ENCODE results near the gene PSAT1.

PSAT1 gene

DNA sequence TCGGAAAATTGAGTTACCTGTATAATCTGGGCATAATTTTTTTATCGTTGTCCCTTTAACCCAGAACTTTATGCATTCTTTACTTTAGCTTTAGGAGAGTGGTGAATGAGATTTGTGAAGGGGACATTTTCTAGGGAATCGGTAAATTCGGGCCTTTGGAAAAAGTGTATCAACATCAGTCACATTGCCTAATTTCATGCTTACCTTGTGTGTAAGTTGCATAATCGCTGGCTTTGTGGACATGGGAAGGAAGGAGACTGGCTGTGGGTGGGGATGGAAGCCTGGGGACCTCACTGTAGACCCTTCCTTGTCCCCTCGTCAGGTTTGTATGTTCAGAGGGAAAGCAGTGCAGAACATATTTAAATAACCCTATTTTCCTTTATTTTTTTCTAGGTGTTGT lies 3.3 kb downstream of the PSAT1 start:
- H3K4ac ChIP-seq (ENCODE audit: low read depth, low read length), result no peak overlapping the region
- no peak overlapping the region for H3K4me3 ChIP-seq (ENCODE audit: low read depth, low read length)
- no peak overlapping the region for H4K8ac ChIP-seq (ENCODE audit: low read depth, low read length)
- H4K12ac ChIP-seq (ENCODE audit: low read depth, low read length), result no peak overlapping the region
- H3K18ac ChIP-seq (ENCODE audit: low read length), result no peak overlapping the region
- H2BK5ac ChIP-seq (ENCODE audit: low read depth, low read length, poor library complexity), result no peak overlapping the region
- H3K4me2 ChIP-seq (ENCODE audit: low read length), result no peak overlapping the region
- peaks cover 0 to 9% of the 10 kb centered on the region in 2 experiments for H3K4me1 ChIP-seq (ENCODE audit: control insufficient read depth in 1 of 2, insufficient read depth in 2 of 2, low read length in 2 of 2)
- H3K79me2 ChIP-seq (ENCODE audit: control insufficient read depth, insufficient read depth, low read length, poor library complexity), result peaks cover 8% of the 10 kb centered on the region
- H2AFZ ChIP-seq (ENCODE audit: insufficient read depth, low read length, poor library complexity), result no peak overlapping the region
- peaks cover 2% of the 10 kb centered on the region in 2 experiments for H3K36me3 ChIP-seq (ENCODE audit: control insufficient read depth in 1 of 2, insufficient read depth in 2 of 2, low read length in 2 of 2)
- H3K14ac ChIP-seq (ENCODE audit: low read length), result no peak overlapping the region
- WGBS (ENCODE audit: extremely low coverage, insufficient coverage, insufficient read length), result no CpG with 5 or more reads among the region's 6 CpGs
- no peak overlapping the region for H2AK5ac ChIP-seq (ENCODE audit: low read length)
- H3K79me1 ChIP-seq (ENCODE audit: low read length), result peaks cover 12% of the 10 kb centered on the region
- no peak overlapping the region for H2BK120ac ChIP-seq (ENCODE audit: insufficient read depth, low read length, poor library complexity)
- no peak overlapping the region for H3K23ac ChIP-seq (ENCODE audit: low read length)
- H4K91ac ChIP-seq (ENCODE audit: low read depth, low read length), result no peak overlapping the region
- no peaks in the 10 kb centered on the region for H3K9me3 ChIP-seq (ENCODE audit: insufficient read depth, low read depth, low read length)
- H3K9ac ChIP-seq (ENCODE audit: low read length), result no peak overlapping the region
- H3K27ac ChIP-seq (ENCODE audit: low read depth, low read length), result no peak overlapping the region
- no peaks in the 10 kb centered on the region for H3K27me3 ChIP-seq (ENCODE audit: insufficient read depth, low read length)
- no peak overlapping the region for H2BK12ac ChIP-seq (ENCODE audit: low read length)
- no peak for DNase-seq

GRCh38 chr9:78301466-78301865 lies 4.5 kb downstream of the PSAT1 start:
- no peak for DNase-seq
- Histone ChIP-seq H2AK5ac (ENCODE audit: low read length) (no peak overlapping the region), H4K8ac (ENCODE audit: low read depth, low read length) (no peak overlapping the region), H3K9ac (ENCODE audit: low read length) (no peak overlapping the region), H3K4ac (ENCODE audit: low read depth, low read length) (no peak overlapping the region), H3K4me3 (ENCODE audit: low read depth, low read length) (no peak overlapping the region), H2BK5ac (ENCODE audit: low read depth, low read length, poor library complexity) (no peak overlapping the region), H3K79me1 (ENCODE audit: low read length) (peaks cover 7% of the 10 kb centered on the region), H2BK12ac (ENCODE audit: low read length) (no peak overlapping the region), H3K36me3 (ENCODE audit: control insufficient read depth in 1 of 2, insufficient read depth in 2 of 2, low read length in 2 of 2) (peaks cover 6 to 9% of the 10 kb centered on the region in 2 experiments), H4K91ac (ENCODE audit: low read depth, low read length) (no peak overlapping the region), H4K12ac (ENCODE audit: low read depth, low read length) (no peak overlapping the region), H3K4me2 (ENCODE audit: low read length) (no peak overlapping the region), H2BK120ac (ENCODE audit: insufficient read depth, low read length, poor library complexity) (no peak overlapping the region), H3K79me2 (ENCODE audit: control insufficient read depth, insufficient read depth, low read length, poor library complexity) (peaks cover 8% of the 10 kb centered on the region), H3K14ac (ENCODE audit: low read length) (no peak overlapping the region), H3K23ac (ENCODE audit: low read length) (no peak overlapping the region), H3K27ac (ENCODE audit: low read depth, low read length) (no peak overlapping the region), H3K18ac (ENCODE audit: low read length) (no peak overlapping the region), H2AFZ (ENCODE audit: insufficient read depth, low read length, poor library complexity) (no peak overlapping the region), H3K9me3 (ENCODE audit: insufficient read depth, low read depth, low read length) (no peaks in the 10 kb centered on the region), H3K27me3 (ENCODE audit: insufficient read depth, low read length) (no peaks in the 10 kb centered on the region), H3K4me1 (ENCODE audit: control insufficient read depth in 1 of 2, insufficient read depth in 2 of 2, low read length in 2 of 2) (peaks cover 0 to 5% of the 10 kb centered on the region in 2 experiments)
- WGBS (ENCODE audit: extremely low coverage, insufficient coverage, insufficient read length), result no CpG with 5 or more reads among the region's 2 CpGs

DNA sequence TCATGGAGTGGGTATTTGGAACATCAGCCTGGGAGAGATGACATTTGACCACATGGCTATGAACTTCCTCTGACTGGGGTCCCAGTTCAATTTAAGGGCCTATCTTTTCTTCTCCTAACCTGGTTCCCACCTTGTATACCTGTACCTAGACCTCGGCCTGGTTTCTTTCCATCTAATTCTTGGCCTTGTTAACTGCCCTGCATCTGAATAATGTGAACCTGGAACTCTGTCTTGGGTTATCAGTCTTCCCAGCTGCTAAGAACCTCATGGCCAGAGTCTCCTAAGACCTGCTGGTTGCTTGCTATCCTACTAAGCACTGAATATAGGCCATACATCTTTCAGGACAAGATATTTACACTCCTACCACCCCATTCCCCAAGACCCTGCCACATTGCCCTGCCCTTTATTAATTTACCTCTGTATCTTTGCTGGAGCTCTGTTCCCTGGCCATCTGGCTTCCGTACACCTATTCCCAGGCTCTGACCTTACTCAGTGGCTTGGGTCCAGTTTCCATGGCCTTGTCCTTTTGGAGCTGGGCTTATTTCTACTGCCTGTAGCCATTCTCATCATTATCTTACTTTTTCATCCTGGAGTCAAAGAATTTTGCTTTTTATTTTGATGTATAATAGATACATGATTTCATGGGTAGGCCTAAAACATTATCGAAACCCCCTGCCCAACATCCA lies 6.6 kb downstream of the PSAT1 start:
- peaks cover 6 to 16% of the 10 kb centered on the region in 2 experiments for H3K36me3 ChIP-seq (ENCODE audit: control insufficient read depth in 1 of 2, insufficient read depth in 2 of 2, low read length in 2 of 2)
- H3K4me1 ChIP-seq (ENCODE audit: control insufficient read depth in 1 of 2, insufficient read depth in 2 of 2, low read length in 2 of 2), result no peaks in the 10 kb centered on the region
- H2BK5ac ChIP-seq (ENCODE audit: low read depth, low read length, poor library complexity), result no peak overlapping the region
- no peaks in the 10 kb centered on the region for H3K9me3 ChIP-seq (ENCODE audit: insufficient read depth, low read depth, low read length)
- no peak overlapping the region for H4K12ac ChIP-seq (ENCODE audit: low read depth, low read length)
- H3K9ac ChIP-seq (ENCODE audit: low read length), result no peak overlapping the region
- no peak overlapping the region for H3K23ac ChIP-seq (ENCODE audit: low read length)
- H3K4me2 ChIP-seq (ENCODE audit: low read length), result no peak overlapping the region
- no peaks in the 10 kb centered on the region for H3K79me1 ChIP-seq (ENCODE audit: low read length)
- no peak overlapping the region for H2AK5ac ChIP-seq (ENCODE audit: low read length)
- H3K4me3 ChIP-seq (ENCODE audit: low read depth, low read length), result no peak overlapping the region
- H3K27ac ChIP-seq (ENCODE audit: low read depth, low read length), result no peak overlapping the region
- no peak overlapping the region for H4K8ac ChIP-seq (ENCODE audit: low read depth, low read length)
- WGBS (ENCODE audit: extremely low coverage, insufficient coverage, insufficient read length), result no CpG with 5 or more reads among the region's 3 CpGs
- H3K18ac ChIP-seq (ENCODE audit: low read length), result no peak overlapping the region
- H2AFZ ChIP-seq (ENCODE audit: insufficient read depth, low read length, poor library complexity), result no peak overlapping the region
- no peak overlapping the region for H4K91ac ChIP-seq (ENCODE audit: low read depth, low read length)
- no peaks in the 10 kb centered on the region for H3K79me2 ChIP-seq (ENCODE audit: control insufficient read depth, insufficient read depth, low read length, poor library complexity)
- DNase-seq, result no peak
- no peak overlapping the region for H2BK120ac ChIP-seq (ENCODE audit: insufficient read depth, low read length, poor library complexity)
- H2BK12ac ChIP-seq (ENCODE audit: low read length), result no peak overlapping the region
- H3K27me3 ChIP-seq (ENCODE audit: insufficient read depth, low read length), result no peaks in the 10 kb centered on the region
- H3K4ac ChIP-seq (ENCODE audit: low read depth, low read length), result no peak overlapping the region
- no peak overlapping the region for H3K14ac ChIP-seq (ENCODE audit: low read length)

- no peak overlapping the region for H3K14ac ChIP-seq (ENCODE audit: low read length)
- no peak overlapping the region for H2AK5ac ChIP-seq (ENCODE audit: low read length)
- no peaks in the 10 kb centered on the region for H3K79me1 ChIP-seq (ENCODE audit: low read length)
- no peak overlapping the region for H2AFZ ChIP-seq (ENCODE audit: insufficient read depth, low read length, poor library complexity)
- no peak overlapping the region for H2BK120ac ChIP-seq (ENCODE audit: insufficient read depth, low read length, poor library complexity)
- H2BK12ac ChIP-seq (ENCODE audit: low read length), result no peak overlapping the region
- H3K18ac ChIP-seq (ENCODE audit: low read length), result no peak overlapping the region
- H2BK5ac ChIP-seq (ENCODE audit: low read depth, low read length, poor library complexity), result no peak overlapping the region
- no peak overlapping the region for H3K4me2 ChIP-seq (ENCODE audit: low read length)
- no peak overlapping the region for H3K4me3 ChIP-seq (ENCODE audit: low read depth, low read length)
- H4K8ac ChIP-seq (ENCODE audit: low read depth, low read length), result no peak overlapping the region
- no peak overlapping the region for H3K27ac ChIP-seq (ENCODE audit: low read depth, low read length)
- H4K91ac ChIP-seq (ENCODE audit: low read depth, low read length), result no peak overlapping the region
- no peak overlapping the region for H3K4ac ChIP-seq (ENCODE audit: low read depth, low read length)
- H4K12ac ChIP-seq (ENCODE audit: low read depth, low read length), result no peak overlapping the region
- H3K9ac ChIP-seq (ENCODE audit: low read length), result no peak overlapping the region
- no peaks in the 10 kb centered on the region for H3K79me2 ChIP-seq (ENCODE audit: control insufficient read depth, insufficient read depth, low read length, poor library complexity)
- no peak for DNase-seq
- peaks cover 8 to 20% of the 10 kb centered on the region in 2 experiments for H3K36me3 ChIP-seq (ENCODE audit: control insufficient read depth in 1 of 2, insufficient read depth in 2 of 2, low read length in 2 of 2)
- H3K23ac ChIP-seq (ENCODE audit: low read length), result no peak overlapping the region
- no CpG with 5 or more reads among the region's 1 CpG for WGBS (ENCODE audit: extremely low coverage, insufficient coverage, insufficient read length)
- no peaks in the 10 kb centered on the region for H3K9me3 ChIP-seq (ENCODE audit: insufficient read depth, low read depth, low read length)
- H3K4me1 ChIP-seq (ENCODE audit: control insufficient read depth in 1 of 2, insufficient read depth in 2 of 2, low read length in 2 of 2), result no peaks in the 10 kb centered on the region
- no peaks in the 10 kb centered on the region for H3K27me3 ChIP-seq (ENCODE audit: insufficient read depth, low read length)
Measured at GRCh38 chr9:78304357-78304756, 7.4 kb downstream of the PSAT1 start.
